HTR-8/SVneo (cell line): ENCODE measurements around the gene CCDC14.
"Not testable (repeated sequence)": the region's sequence is repeated elsewhere in the genome, so short reads cannot be mapped to it uniquely, and the experiment has no call there.

Experiments used
- DNase-seq: peaks from one replicate; pipeline ENCODE4 v3.0.0; 2011; ENCODE audit warnings: low spot score, mixed read lengths; ENCODE audit not compliant: insufficient read length
- FAIRE-seq: peaks from 2 replicates; lab custom pipeline; 2011; peaks lifted over from hg19 to GRCh38; lab: Jason Lieb, UNC

The CCDC14 gene

GRCh38 chr3:123914829-123915228 is 46.2 kb downstream of the CCDC14 start:
- DNase-seq, result no peak
- no peak for FAIRE-seq

- no peak for DNase-seq
- no peak for FAIRE-seq
Observed at GRCh38 chr3:123909785-123910184, 51.2 kb downstream of the CCDC14 start.

- no peak for DNase-seq
- no peak for FAIRE-seq
Observed at GRCh38 chr3:123907720-123908119, 53.3 kb downstream of the CCDC14 start.

GRCh38 chr3:123899300-123899865 is 61.6 kb downstream of the CCDC14 start:
- FAIRE-seq (no peak), DNase-seq (no peak)

GRCh38 chr3:123893012-123893411 is 68.0 kb downstream of the CCDC14 start:
- FAIRE-seq (no peak), DNase-seq (no peak)

- FAIRE-seq, result no peak
Observed at GRCh38 chr3:123892195-123892594, 68.8 kb downstream of the CCDC14 start.

GRCh38 chr3:123890991-123891390 is 70.0 kb downstream of the CCDC14 start:
- DNase-seq, FAIRE-seq: not testable (repeated sequence)

More at GRCh38 chr3:123892195-123892594, 68.8 kb downstream of the CCDC14 start:
- DNase-seq, result no peak

- DNase-seq, FAIRE-seq: not testable (repeated sequence)
Observed at GRCh38 chr3:123890162-123890561, 70.9 kb downstream of the CCDC14 start.

GRCh38 chr3:123884993-123885392 is 76.0 kb downstream of the CCDC14 start:
- no peak for FAIRE-seq

GRCh38 chr3:123884203-123884831 is 76.7 kb downstream of the CCDC14 start, which contains the start of gene MYLK:
Gene MYLK, minus strand, starts transcription at chr3:123884332. Its CDS starts 90,491 bp downstream, at chr3:123793841.
- DNase-seq (peak; percentile 81), FAIRE-seq (peak; percentile 84)

More at GRCh38 chr3:123884993-123885392, 76.0 kb downstream of the CCDC14 start:
- no peak for DNase-seq

- DNase-seq, result no peak
- no peak for FAIRE-seq
Observed at GRCh38 chr3:123883701-123884202, 77.3 kb downstream of the CCDC14 start.

GRCh38 chr3:123883111-123883510 is 77.9 kb downstream of the CCDC14 start:
- no peak for FAIRE-seq
- no peak for DNase-seq

- FAIRE-seq (peak; percentile 9), DNase-seq (no peak)
Observed at GRCh38 chr3:123881771-123882170, 79.3 kb downstream of the CCDC14 start.

GRCh38 chr3:123880998-123881561 is 79.9 kb downstream of the CCDC14 start:
- FAIRE-seq, result peak; percentile 46
- no peak for DNase-seq

- DNase-seq (no peak), FAIRE-seq (no peak)
Observed at GRCh38 chr3:123878807-123879206, 82.2 kb downstream of the CCDC14 start.

GRCh38 chr3:123877965-123878364 is 83.1 kb downstream of the CCDC14 start:
- FAIRE-seq (no peak), DNase-seq (no peak)

- DNase-seq (no peak), FAIRE-seq (no peak)
Observed at GRCh38 chr3:123877466-123877865, 83.6 kb downstream of the CCDC14 start.

- FAIRE-seq (no peak), DNase-seq (no peak)
Observed at GRCh38 chr3:123876858-123877257, 84.2 kb downstream of the CCDC14 start.

- DNase-seq (no peak), FAIRE-seq (no peak)
Observed at GRCh38 chr3:123872621-123873020, 88.4 kb downstream of the CCDC14 start.

- DNase-seq (no peak), FAIRE-seq (no peak)
Observed at GRCh38 chr3:123871946-123872345, 89.1 kb downstream of the CCDC14 start.

- peak; percentile 49 for DNase-seq
- FAIRE-seq, result no peak
Observed at GRCh38 chr3:123870033-123870432, 91.0 kb downstream of the CCDC14 start.
